ENCODE measurements around the gene TJAP1.

TJAP1 gene

GRCh38 chr6:43540507-43540906 is 63.1 kb downstream of the TJAP1 start:
- peaks cover 73 to 80% of the 10 kb centered on the region in 2 experiments for H3K36me3 ChIP-seq (ENCODE audit: control insufficient read depth in 2 of 2, insufficient read depth in 1 of 2, low read length in 2 of 2)
- H3K4me3 ChIP-seq (ENCODE audit: low read depth, low read length) = no peak overlapping the region
- POLR2A ChIA-PET = no interaction called here
- no peak overlapping the region for H3K27ac ChIP-seq (ENCODE audit: extremely low read depth, low read depth, low read length)
- no peaks in the 10 kb centered on the region for H3K4me1 ChIP-seq (ENCODE audit: control insufficient read depth, insufficient read depth, low read length)
- CTCF ChIA-PET = interaction anchor here (0.6 to 0.7 kb wide), 3 partner anchors 52 to 142 kb away, joined by 3 to 5 read pairs (median 3); no protein-coding TSS in a partner anchor
- TF ChIP-seq ZNF561 (tag by site-specific recombination; IDR thresholded peaks at IDR 0.05; ENCODE audit: borderline replicate concordance) (no peak), ZNF121 (tag by site-specific recombination; IDR thresholded peaks at IDR 0.05) (peak; percentile 93)
- H3K9me3 ChIP-seq (ENCODE audit: control insufficient read depth, insufficient read depth, low read depth, low read length) = no peaks in the 10 kb centered on the region

DNA sequence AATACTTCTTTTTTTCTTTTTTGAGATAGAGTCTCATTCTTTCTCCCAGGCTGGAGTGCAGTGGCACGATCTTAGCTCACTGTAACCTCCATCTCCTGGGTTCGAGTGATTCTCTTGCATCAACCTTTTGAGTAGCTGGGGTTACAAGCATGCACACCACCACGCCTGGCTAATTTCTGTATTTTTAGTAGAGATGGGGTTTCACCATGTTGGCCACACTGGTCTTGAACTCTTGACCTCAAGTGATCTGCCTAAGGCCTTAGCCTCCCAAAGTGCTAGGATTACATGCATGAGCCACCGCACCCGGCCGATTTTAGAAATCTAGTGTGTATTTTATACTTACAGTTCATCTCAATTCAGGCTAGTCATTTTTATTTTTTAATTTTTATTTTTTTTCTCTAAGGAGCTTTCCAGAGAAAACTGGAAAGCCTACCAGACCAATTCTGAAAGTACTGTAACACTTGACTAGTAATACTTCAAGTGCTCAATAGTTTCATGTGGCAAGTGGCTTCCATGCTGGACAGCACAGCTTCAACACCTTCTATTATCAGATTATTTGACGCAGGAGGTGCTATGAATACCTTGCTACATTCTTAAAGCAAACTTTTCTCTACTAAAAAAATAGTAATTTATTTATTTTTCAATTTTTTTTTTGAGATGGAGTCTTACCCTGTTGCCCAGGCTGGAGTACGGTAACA is 64.6 kb downstream of the TJAP1 start:
- no peak overlapping the region for H3K27ac ChIP-seq (ENCODE audit: extremely low read depth, low read depth, low read length)
- H3K4me3 ChIP-seq (ENCODE audit: low read depth, low read length) = no peak overlapping the region
- peaks cover 83 to 85% of the 10 kb centered on the region in 2 experiments for H3K36me3 ChIP-seq (ENCODE audit: control insufficient read depth in 2 of 2, insufficient read depth in 1 of 2, low read length in 2 of 2)
- ChIA-PET CTCF (interaction anchor here (0.6 to 1.0 kb wide), 4 partner anchors 14 to 120 kb away, joined by 3 read pairs; partner anchors contain the start of gene XPO5), POLR2A (no interaction called here)
- no peaks in the 10 kb centered on the region for H3K9me3 ChIP-seq (ENCODE audit: control insufficient read depth, insufficient read depth, low read depth, low read length)
- TF ChIP-seq PATZ1 (tag by site-specific recombination; IDR thresholded peaks at IDR 0.05) (no peak), EGR2 (tag by site-specific recombination; IDR thresholded peaks at IDR 0.05; ENCODE audit: low read depth) (no peak), ZNF280C (tag by site-specific recombination; IDR thresholded peaks at IDR 0.05) (no peak), REST (tag by site-specific recombination; IDR thresholded peaks at IDR 0.05) (no peak), KLF9 (tag by site-specific recombination; IDR thresholded peaks at IDR 0.05; ENCODE audit: low read depth) (no peak), ZNF416 (tag by site-specific recombination; IDR thresholded peaks at IDR 0.05) (no peak)
- no peaks in the 10 kb centered on the region for H3K4me1 ChIP-seq (ENCODE audit: control insufficient read depth, insufficient read depth, low read length)

GRCh38 chr6:43544461-43544860 is 67.1 kb downstream of the TJAP1 start:
- no peaks in the 10 kb centered on the region for H3K4me1 ChIP-seq (ENCODE audit: control insufficient read depth, insufficient read depth, low read length)
- ChIA-PET POLR2A (interaction anchor here (0.7 to 1.2 kb wide), 2 partner anchors 13 to 31 kb away, joined by 3 read pairs; partner anchors contain the start of genes POLH and XPO5), CTCF (interaction anchor here (1.0 to 1.4 kb wide), 2 partner anchors 20 to 64 kb away, joined by 3 to 4 read pairs; no protein-coding TSS in a partner anchor)
- H3K36me3 ChIP-seq (ENCODE audit: control insufficient read depth in 2 of 2, insufficient read depth in 1 of 2, low read length in 2 of 2) = peaks cover 89% of the 10 kb centered on the region in 2 experiments
- no peak overlapping the region for H3K4me3 ChIP-seq (ENCODE audit: low read depth, low read length)
- H3K9me3 ChIP-seq (ENCODE audit: control insufficient read depth, insufficient read depth, low read depth, low read length) = no peaks in the 10 kb centered on the region
- H3K27ac ChIP-seq (ENCODE audit: extremely low read depth, low read depth, low read length) = no peak overlapping the region
- TF ChIP-seq ZBTB21 (tag by site-specific recombination; IDR thresholded peaks at IDR 0.05) (no peak), ZNF266 (tag by site-specific recombination; IDR thresholded peaks at IDR 0.05; ENCODE audit: low read depth) (no peak), ZNF658 (tag by site-specific recombination; IDR thresholded peaks at IDR 0.05) (no peak), ZBTB26 (tag by site-specific recombination; optimal IDR thresholded peaks at IDR 0.05) (no peak), ZNF157 (tag by site-specific recombination; IDR thresholded peaks at IDR 0.05) (no peak), ZNF664 (tag by site-specific recombination; IDR thresholded peaks at IDR 0.05) (no peak), KLF9 (tag by site-specific recombination; IDR thresholded peaks at IDR 0.05; ENCODE audit: low read depth) (no peak), PRDM4 (tag by site-specific recombination; IDR thresholded peaks at IDR 0.05) (no peak), KLF10 (tag by site-specific recombination; IDR thresholded peaks at IDR 0.05) (no peak), ZNF660 (tag by site-specific recombination; IDR thresholded peaks at IDR 0.05) (no peak), ZNF121 (tag by site-specific recombination; IDR thresholded peaks at IDR 0.05) (no peak), ZNF558 (tag by site-specific recombination; IDR thresholded peaks at IDR 0.05) (no peak), SP2 (tag by site-specific recombination; IDR thresholded peaks at IDR 0.05) (no peak)
